ENCODE results near the gene CHCHD3.

The CHCHD3 gene

DNA sequence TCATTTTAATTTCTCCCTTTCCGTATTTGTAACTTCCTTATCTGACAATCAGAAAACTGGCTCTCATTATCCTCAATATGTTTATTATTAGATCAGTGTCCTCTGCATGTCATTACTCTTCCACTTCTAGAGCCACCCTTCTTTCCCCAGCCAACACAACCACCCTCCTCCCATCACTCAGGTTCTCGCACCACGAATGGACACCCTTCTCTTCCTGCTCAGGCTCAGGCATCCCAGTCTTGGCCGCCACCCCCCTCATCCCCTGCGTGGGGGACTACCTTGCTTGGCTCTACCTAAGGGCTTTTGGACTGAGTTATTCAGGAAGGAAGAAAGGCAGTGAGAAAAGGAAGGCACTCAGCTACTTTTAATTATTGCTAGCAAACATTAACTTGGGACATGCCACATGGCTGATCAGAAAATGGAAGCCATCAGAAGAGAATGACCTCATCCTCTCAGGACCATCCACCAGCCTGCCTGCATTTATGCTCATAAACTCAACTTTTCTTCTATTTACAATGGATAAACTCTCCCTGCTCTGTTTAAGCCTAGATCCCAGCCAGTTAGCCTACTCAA, 305.8 kb downstream of the CHCHD3 start:
- TF ChIP-seq, protein P1, sequence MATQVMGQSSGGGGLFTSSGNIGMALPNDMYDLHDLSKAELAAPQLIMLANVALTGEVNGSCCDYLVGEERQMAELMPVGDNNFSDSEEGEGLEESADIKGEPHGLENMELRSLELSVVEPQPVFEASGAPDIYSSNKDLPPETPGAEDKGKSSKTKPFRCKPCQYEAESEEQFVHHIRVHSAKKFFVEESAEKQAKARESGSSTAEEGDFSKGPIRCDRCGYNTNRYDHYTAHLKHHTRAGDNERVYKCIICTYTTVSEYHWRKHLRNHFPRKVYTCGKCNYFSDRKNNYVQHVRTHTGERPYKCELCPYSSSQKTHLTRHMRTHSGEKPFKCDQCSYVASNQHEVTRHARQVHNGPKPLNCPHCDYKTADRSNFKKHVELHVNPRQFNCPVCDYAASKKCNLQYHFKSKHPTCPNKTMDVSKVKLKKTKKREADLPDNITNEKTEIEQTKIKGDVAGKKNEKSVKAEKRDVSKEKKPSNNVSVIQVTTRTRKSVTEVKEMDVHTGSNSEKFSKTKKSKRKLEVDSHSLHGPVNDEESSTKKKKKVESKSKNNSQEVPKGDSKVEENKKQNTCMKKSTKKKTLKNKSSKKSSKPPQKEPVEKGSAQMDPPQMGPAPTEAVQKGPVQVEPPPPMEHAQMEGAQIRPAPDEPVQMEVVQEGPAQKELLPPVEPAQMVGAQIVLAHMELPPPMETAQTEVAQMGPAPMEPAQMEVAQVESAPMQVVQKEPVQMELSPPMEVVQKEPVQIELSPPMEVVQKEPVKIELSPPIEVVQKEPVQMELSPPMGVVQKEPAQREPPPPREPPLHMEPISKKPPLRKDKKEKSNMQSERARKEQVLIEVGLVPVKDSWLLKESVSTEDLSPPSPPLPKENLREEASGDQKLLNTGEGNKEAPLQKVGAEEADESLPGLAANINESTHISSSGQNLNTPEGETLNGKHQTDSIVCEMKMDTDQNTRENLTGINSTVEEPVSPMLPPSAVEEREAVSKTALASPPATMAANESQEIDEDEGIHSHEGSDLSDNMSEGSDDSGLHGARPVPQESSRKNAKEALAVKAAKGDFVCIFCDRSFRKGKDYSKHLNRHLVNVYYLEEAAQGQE (IDR thresholded peaks at IDR 0.05; ENCODE audit: insufficient read depth in 1 of 2, low read depth in 2 of 2, low read length in 2 of 2), result no peak
- no peak for TF ChIP-seq SIN3A (IDR thresholded peaks at IDR 0.05; ENCODE audit: borderline replicate concordance, insufficient read depth, low read length)
- TF ChIP-seq POLR2AphosphoS5 (IDR thresholded peaks at IDR 0.05; ENCODE audit: low read depth, low read length), result no peak
- no peak for TF ChIP-seq TAF1 (IDR thresholded peaks at IDR 0.05; ENCODE audit: borderline replicate concordance, insufficient read depth, low read length)
- TF ChIP-seq FOXP2 (optimal IDR thresholded peaks at IDR 0.05; ENCODE audit: borderline replicate concordance, extremely low read depth, extremely low read length, insufficient read depth), result no peak

DNA sequence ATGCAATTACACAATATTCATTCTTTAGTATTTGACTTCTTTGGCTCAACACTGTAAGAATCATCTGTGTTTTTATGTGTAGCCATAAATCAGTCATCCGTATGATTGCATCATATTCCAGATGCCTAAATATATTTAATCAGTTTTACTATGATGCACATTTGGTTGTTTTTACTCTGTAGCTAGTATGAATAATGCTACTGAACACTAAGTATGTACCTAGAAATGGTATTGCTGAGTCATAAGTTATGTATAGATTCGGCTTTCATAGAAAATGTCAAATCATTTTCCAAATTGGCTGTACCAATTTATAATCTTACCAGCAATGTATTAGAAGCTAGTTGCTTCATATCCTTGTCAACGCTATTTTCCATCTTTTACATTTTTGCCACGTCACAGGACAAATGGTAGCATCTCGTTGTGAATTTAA, 308.3 kb downstream of the CHCHD3 start:
- TF ChIP-seq, protein P1 (IDR thresholded peaks at IDR 0.05; ENCODE audit: insufficient read depth in 1 of 2, low read depth in 2 of 2, low read length in 2 of 2), result no peak
- no peak for TF ChIP-seq SIN3A (IDR thresholded peaks at IDR 0.05; ENCODE audit: borderline replicate concordance, insufficient read depth, low read length)
- no peak for TF ChIP-seq TAF1 (IDR thresholded peaks at IDR 0.05; ENCODE audit: borderline replicate concordance, insufficient read depth, low read length)
- no peak for TF ChIP-seq POLR2AphosphoS5 (IDR thresholded peaks at IDR 0.05; ENCODE audit: low read depth, low read length)
- no peak for TF ChIP-seq FOXP2 (optimal IDR thresholded peaks at IDR 0.05; ENCODE audit: borderline replicate concordance, extremely low read depth, extremely low read length, insufficient read depth)

DNA sequence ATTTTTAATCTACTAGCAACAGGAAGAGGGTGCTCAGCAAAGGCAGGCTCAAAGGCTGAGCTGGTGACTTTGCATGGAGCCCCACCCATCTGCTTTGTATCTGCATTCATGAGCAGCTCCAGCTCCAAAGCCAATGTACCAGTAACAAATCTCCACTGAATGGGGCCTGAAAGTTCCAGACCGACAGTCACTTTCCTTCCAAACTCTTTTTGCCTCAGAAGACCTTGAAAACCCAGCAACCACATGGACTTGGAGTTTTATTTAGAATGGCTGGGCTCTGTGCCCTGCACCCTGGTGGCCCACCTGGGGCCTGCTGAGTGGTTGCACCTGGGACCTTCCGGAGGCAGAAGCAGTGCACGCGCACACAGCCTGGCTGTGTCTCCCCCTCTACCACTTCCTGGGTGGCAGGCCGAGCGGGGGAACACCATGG, 310.6 kb downstream of the CHCHD3 start:
- TF ChIP-seq SIN3A (IDR thresholded peaks at IDR 0.05; ENCODE audit: borderline replicate concordance, insufficient read depth, low read length) (no peak), FOXP2 (optimal IDR thresholded peaks at IDR 0.05; ENCODE audit: borderline replicate concordance, extremely low read depth, extremely low read length, insufficient read depth) (no peak), POLR2AphosphoS5 (IDR thresholded peaks at IDR 0.05; ENCODE audit: low read depth, low read length) (no peak), TAF1 (IDR thresholded peaks at IDR 0.05; ENCODE audit: borderline replicate concordance, insufficient read depth, low read length) (no peak)
- TF ChIP-seq, protein P1 (IDR thresholded peaks at IDR 0.05; ENCODE audit: insufficient read depth in 1 of 2, low read depth in 2 of 2, low read length in 2 of 2), result no peak

DNA sequence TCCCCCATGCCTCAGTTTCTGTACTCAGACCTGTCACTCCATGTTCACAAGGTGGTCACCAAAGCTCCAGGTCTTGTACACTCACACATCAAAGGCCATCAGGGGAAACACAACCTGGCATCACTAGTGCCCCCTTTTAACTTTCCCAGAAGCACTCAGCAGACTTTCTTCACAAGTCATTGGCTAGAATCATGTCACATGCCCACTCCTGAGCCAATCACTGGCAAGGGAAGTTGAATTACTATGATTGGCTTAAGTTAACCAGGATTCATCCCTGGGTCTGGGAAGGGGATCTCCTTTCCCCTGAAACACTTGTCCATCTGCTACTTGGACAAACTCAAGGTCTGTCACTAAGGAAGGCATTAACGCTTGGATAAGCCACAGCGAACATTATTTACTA, 311.8 kb downstream of the CHCHD3 start:
- TF ChIP-seq SIN3A (IDR thresholded peaks at IDR 0.05; ENCODE audit: borderline replicate concordance, insufficient read depth, low read length) (no peak), TAF1 (IDR thresholded peaks at IDR 0.05; ENCODE audit: borderline replicate concordance, insufficient read depth, low read length) (no peak), FOXP2 (optimal IDR thresholded peaks at IDR 0.05; ENCODE audit: borderline replicate concordance, extremely low read depth, extremely low read length, insufficient read depth) (no peak), POLR2AphosphoS5 (IDR thresholded peaks at IDR 0.05; ENCODE audit: low read depth, low read length) (no peak)
- TF ChIP-seq, protein P1 (IDR thresholded peaks at IDR 0.05; ENCODE audit: insufficient read depth in 1 of 2, low read depth in 2 of 2, low read length in 2 of 2), result no peak
